GM03348 (cell line): Measurements from ENCODE around the gene OTOF.

Experiments used
- DNase-seq: peaks from one replicate; pipeline ENCODE4 v3.0.0; 2012; ENCODE audit warnings: low spot score

Gene OTOF

DNA sequence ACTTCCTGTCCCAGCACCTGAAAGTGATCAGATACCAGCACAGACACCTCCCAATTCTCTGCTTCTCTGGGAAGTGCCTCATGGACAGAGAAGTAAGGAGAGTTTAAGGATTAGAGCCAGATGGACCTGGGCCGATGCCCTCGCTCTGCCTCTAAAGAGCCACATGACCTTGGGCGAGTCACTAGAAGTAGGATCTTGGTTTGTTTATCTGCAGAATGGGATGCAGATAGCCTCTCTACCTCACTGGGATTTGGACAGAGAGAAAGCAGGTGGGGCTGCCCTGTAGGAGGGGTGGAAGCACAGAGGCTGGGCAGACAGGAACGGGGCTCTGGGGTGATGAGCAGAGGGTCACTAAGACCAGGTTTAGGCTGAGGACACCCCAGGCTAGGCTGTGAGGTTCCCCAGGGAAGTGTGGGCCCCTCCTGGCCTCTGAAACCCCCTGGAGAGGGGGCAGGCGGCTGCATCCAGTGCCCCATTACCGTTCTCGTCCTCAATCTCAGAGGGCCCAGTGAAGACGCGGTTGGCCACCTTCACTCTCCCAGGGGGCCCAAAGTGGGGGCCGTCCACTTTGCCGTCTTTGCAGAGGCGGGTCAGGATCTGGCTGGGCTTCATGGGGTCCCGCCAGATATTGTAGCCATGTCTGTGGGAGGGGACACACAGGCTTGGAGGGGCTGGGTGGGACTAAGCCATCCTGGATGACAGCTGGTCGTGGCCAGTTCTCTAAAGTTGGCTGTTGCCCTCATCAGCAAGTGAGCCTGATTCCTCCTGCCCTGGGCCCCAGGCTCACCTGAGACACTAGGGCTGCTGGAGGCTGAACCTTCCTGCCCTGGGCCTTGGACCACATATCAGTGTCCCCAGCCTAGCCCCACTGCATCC is 13.3 kb downstream of the OTOF start:
- DNase-seq, result no peak

DNA sequence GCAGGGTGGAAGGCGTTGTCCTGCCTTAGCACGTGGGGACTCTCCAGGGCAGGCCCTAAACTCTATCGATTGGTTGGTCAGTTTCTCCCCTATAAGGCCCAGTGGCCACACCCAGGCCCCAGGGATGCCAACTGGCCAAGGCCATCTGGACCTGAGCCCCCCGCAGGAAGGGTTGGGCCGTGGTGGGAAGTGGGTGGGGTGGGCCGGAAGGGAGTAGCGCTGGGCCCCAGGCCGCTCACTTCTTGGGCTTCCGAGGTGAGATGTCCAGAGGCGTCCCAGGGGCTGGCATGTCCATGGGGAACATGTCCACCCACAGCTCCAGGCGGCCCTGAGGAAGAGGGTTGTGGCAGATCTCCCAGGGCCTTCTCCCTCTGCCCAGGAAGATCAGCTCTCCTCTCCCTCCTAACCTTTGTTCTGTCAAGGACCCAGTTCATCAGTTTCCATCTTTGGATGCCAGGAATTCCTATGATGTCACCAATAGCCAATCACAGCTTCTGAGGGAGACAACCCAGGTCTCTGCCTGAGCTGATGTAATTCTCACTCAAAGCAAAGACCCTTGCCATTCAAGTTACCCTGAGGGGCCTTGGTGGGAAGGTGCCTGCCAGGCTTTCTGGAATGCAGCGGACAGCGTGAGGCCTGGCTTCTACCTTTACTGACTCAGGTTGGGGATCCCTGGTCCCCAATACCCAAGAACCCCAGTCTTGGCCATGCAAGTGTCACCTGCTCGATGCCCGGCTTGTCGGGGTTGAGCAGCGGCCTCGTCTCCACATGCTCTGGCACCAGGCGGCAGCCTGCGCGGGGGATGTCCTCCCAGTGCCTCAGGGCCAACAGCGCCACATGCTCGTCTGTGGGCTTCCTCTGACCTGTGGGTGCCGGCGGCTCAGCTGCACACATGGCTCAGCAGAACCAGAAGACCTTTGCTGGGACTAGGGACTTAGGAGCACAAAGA is 14.4 kb downstream of the OTOF start:
- no peak for DNase-seq

DNA sequence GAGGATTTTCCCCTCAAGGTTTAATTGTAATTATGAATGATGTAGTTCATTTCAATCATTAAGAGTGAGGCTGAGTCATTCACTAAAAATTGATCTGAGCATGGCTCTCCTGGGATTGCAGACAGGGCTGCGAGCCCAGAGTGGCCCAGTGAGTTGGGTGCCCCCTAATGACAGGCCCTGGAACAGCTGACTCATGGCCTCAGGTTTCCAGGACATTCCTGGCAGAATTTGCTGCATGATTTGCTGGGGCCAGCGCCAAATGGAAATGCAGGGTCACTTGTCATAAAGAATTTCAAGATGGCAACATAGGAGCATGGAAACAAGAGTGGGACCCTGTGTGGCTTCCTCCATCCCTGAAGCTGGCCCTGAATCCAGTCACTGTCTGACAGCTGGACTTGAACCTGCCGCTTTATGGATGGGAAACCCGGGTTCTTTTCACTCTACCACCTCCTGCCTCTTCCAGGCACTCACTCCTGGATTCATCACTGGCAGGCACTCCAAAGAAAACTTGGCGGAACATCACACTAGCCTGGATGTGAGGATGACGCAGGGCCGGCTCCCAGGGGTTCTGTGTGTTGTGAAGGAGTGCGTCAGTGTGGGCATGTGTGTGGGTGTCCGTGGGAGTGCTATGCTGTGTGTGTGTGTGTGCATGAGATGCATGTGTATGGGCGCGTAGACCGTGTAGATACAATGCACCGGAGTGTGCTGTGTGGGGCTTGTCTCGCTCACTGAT is 15.2 kb downstream of the OTOF start:
- peak; percentile 86 for DNase-seq

DNA sequence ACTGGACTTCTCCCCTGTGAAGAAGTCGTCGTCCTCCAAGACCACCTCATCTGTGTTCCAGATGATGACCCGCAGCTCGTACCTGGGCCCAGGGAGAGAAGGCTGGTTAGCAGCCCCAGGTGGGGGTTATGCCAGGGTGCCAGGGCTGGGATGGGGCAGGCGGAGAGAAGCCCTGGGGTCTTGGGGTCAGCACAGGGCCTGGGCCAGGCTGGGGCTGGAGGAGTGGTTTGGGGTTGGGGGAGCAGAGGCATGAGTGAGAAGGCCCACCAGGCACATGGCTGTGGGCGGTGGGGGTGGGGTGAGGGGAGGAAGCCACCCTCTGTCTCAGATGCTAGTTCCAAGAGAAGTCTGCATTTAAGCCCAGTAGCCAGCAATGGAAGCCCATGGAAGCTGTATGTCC is 15.8 kb downstream of the OTOF start:
- no peak for DNase-seq

DNA sequence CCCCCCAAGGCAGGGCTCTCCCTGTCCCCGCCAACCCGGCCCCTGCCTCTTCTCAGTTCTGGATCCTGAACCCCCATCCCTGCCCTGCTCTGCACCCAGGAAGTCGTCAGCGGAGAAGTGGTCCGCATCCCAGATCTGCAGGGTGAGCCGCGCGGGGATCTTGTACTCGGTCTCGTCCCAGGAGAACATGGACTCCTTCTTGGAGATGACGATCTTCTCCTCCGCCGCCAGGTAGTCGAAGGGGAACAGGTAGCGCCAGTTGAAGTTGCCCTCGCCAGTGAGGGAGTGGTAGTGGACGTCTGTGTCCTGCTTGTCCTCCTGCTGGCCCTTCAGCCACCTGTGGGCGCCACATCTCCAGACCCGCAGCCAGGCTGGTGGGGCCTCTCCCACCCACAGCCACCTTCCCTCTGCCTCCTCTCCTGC is 16.3 kb downstream of the OTOF start:
- no peak for DNase-seq

DNA sequence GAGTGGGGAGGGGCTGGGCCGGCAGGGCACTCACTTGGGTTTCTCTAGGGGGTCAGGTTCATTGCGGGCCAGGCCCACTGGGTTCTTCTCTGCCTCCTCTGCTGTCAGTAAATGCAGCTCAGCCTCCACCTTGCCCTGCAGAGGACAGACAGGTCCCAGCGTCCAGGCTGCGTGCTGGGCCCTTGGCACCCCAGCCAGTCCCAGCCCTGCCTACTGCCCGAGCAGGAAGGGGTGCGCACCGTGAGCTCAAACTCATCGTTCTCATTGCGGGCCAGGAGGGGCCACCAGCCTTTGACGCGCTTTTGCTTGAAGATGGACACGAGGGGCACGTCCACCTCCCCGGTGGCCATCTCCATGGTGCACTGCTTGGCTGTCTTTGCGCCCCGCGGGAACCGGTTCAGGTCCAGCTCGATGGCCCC is 17.3 kb downstream of the OTOF start:
- no peak for DNase-seq

DNA sequence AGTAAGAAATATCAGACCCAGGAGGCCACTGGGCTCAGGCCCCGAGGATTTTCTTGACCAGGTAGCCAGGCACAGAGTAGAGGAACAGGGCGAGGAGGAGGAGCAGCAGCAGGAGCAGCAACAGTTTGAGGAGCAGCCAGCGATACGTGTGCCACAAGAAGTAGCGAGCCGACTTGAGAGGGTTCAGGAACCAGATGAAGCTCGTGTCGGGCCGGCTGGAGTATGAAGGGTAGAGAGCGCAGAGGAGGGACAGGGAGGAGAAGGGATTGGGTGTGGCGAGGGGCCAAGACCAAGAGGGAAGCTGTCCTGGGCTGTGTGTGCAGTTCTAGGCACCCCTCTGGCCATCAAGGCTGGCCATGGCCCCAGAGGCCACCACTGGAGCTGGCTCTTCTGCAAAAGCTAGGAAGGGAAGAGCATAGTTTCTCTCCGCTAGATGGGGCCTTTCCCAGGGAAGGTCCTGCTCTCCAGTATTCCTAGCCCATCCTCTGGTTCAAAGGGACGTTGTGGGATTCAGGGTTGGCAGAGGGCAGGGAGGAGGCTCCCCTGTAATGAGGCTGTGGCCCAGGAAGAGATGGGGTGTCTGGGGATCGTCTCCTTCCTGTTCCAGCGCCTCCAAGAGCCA is 17.8 kb downstream of the OTOF start:
- no peak for DNase-seq

DNA sequence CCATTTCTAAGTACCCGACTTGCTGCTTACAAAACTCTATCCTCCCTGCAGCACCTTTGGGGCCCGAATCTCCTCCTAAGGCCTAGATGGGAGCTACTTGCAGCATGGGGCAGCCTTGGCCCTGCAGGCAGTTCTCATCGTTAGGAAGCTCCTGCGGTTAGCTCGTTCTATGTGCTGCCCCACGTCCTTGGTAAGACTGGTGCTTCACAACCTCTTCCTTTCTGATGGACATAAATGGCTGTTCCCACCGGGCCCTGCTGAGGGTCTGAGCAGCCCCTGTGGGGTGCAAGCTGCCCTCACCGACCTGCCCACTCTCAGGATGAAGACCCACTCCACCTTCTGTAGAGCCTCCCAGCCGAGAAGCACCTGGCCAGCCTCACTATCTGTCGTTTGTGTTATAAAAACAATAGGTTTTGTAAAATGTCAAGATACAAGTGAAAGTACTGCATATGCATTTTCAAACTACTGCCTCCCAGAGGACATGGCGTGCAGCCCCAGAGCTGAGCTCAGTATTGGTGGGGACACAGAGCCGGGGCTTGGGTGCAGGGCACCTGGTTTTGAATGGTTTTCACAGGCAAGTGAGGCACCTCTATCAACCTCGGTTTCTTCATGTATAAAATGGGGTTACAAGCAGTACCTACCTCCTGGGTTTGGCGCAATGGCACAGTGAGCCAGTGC is 19.4 kb downstream of the OTOF start:
- DNase-seq, result no peak

DNA sequence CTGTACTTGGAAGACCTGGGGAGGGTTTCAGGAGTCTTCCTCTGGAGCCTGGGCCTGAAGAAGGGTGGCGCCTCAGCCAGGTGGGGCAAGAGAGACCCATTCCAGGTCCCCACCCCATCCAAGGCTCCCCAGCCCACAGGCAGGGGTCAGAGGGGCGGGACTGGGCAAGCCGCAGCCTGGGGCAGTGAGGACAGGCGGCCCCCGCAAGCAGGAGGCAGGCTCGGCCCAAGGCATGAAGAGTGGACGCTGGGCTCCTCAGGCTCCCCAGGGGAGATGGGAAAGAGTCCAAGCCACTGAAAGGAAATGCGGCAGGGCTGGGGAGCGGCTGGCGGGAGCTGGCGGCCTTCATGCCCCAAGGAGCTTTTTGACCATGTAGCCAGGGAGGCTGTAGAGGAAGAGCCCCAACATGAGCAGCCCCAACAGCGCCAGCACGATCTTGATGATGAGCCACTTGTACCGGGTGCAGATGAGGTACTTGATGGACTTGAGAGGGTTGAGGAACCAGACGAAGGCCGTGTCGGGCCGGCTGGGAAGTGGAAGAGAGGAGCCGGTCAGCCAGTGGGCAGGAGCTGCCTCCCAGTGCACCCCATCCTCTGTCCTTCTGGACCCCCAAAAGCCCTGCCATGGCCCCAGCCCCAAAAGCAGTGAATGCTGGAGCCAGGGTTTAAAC is 20.1 kb downstream of the OTOF start:
- DNase-seq, result no peak

DNA sequence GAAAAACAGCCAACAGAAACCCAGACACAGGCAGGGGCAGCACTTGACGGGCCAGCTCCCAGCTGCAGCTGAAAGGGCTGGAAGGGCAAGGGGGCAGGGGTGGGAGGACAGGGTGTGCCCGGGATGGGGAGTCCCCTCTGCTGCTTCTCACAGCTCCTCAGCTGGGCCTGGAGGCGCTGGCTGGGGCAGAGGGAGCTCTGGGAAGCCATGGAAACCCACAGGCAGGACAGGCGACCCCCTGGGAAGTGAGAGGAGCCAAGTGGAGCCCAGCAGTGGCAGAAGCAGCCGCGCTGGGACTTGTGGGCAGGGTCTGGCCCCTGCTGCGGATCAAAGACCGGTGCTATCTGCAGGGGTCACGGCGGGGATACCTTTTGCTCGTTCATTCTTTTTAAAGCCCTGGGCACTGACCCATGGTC is 20.7 kb downstream of the OTOF start:
- DNase-seq, result no peak

DNA sequence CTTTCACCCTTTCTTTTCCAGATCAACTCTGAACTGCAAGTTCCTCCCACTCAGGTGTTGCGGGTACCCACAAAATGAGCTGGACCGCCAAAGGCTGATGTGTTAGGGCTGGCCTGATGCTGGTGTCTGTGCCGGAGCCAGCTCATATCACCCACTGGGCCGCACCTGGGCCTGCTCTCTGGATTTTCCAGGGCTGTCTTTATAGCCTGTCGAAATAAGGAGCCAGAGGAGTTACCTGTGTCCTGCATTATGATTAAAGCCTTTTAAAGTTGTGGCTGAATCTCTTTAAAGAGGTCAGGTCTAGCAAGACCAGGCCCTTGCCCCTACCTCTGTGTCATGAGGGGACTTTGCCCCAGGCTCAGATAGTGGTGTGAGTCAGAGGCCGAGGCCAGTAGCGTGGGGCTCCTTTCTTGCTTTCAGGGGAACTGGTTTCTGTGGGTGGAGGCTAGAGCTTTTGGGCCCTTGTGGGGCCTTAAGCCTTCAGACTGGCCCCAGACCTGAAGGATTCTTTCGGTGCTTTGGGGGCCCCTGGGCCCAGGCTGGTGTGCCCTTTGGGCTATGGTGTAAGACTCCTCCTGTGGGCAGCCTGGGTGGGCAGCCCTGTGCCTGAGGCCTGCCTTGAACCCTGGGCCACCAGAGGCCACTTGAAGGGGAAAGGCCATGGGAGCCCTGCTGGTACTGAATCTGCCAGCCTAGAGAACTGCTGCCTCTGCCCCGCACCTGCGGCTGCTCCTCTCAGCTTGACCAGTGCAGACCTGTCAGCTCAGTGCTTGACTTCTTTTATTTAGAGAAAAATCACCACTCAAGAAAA is 21.3 kb downstream of the OTOF start:
- DNase-seq, result no peak

DNA sequence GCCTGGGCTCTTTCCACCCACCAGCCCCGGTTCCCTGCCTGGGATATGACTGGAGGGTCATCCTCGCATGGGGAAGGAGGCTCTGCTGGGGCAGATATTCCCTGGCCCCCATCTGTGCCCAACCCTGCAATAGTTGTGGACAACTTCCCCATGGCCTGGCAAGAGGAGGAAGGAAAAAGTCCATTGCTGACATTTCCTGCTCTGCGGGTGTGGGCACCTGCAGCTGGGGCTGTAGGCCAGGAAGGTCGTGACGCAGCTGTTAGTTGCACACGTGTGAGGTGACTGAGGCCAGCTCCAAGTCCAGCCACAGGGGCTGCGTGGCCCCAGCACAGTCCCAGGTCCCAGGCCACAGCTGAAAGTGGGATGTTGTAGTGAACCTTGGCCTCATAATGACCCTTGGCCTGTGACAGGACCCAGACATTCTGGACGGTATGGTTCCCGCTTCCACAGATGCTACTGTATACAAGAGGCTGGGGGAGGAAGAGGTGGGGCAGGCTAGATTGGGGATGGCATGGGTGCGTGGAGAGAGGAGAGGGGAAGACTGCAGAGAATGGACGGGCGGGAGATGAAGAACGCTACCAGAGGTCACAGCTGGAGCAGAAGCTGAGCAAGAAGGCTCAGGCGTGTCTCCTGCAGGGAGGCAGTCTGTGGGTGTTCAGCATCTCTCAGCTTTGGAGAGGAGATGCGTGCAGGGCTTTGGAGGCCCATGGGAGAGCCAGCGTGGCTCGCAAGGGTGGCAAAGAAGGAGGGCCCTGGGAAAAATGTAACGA is 22.1 kb downstream of the OTOF start:
- DNase-seq, result no peak

DNA sequence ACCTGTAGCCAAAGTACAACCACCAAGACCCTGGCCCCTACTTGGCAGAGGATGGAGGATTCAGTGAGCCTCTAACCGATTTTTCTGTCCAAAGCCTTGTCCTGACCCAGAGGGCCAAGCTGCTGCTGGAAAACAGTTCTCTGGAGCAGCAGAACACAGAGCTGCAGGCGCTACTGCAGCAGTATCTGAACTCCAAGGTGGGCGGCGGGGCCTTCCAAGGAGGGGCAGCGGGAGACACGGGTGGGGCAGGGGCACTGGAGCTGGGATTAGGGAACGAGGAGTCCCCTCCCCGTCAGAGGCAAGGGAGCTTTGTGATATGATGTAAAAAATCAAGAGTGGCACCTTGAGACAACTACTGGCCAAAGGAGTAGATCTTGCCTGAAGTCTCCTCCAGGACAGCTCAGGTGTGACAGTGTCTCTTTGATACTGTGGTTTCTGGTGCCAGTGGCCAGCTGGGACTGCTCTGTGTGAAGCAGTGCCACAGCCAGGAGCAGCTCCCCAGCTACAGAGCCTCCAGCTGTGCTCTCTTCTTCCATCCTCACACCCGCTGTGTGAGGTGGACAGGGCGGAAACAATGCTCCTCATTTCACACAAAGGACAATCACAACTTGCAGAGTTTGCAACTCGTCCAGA is 22.8 kb downstream of the OTOF start:
- no peak for DNase-seq

DNA sequence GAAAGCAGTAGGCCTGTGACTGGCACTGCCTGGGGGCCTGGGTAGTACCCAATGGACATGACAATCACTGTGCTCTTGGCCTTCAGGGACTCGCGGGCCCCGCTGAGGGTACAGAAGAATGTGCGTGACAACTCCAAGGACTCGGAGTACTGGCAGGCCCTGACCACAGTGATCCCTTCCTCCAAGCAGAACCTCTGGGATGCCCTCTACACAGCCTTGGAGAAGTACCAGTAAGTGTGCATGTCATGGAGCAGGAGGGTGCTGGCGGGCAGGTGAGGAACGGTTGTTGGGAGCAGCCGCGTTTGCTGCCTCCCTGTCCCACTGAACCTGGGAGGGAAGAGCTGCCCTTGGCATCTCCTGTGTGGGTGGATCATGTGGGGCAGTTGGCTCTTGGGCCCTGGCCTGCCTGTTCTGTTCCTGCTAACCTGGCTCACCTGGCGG is 23.3 kb downstream of the OTOF start:
- no peak for DNase-seq

DNA sequence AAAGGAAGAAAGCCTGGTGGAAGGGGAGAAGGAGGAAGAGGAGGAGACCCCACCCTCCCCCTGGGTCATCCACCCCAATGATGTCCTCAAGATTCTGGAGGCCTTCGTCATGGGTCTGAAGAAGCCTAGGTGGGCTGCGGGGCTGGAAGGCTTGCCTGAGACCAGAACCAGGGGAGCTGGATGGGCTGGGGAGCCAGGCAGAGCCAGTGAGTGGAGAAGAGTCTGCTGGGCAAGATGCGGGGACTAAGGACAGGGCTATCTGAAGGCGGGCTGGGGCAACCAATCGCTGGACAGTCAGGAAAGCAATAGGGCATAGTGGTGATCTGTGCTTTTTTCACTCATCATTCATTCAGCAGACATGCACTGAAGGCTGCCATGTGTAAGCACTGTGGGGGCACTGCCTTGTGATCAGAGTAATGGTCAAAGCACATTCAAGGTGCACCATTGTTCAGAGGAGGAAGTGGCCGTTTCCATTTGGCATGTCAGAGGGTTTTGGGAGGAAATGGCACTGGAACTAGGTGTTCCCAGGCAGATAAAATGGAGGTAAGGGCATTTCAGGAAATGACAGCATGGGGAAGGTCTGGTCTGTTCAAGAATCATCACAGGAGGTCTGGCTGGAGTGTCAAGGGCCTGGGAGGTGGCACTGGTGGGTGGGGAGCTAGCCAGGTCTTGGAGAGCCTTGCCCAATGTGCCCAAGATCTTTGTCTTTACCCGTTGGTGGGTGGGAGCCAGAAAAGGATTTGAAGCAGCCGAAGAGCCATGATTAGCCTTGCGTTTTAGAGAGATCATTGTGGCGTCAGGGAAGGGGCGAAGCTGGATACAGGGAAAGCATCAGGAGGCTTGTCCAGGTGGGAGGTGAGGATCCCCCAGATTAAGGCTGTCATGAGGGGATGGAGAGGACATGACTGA is 24.2 kb downstream of the OTOF start:
- peak; percentile 1 for DNase-seq

DNA sequence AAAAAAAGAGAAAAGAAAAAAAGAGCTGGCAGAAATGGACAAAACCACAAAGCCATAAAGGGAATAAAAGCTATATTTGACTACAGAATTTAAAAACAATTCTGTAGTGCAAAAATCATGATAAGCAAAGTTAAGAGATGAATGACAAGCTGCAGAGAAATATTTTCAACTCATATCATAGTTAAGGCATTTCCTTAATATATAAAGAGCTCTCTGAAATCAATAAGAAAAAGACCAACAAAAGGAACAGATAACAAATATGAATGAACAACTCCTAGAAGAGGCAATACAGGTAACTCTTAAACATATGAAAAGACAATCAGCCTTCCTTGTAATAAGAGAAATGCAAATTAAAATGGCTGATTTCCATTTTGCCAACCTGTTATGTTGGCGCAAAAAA is 26.2 kb downstream of the OTOF start:
- DNase-seq, result no peak

DNA sequence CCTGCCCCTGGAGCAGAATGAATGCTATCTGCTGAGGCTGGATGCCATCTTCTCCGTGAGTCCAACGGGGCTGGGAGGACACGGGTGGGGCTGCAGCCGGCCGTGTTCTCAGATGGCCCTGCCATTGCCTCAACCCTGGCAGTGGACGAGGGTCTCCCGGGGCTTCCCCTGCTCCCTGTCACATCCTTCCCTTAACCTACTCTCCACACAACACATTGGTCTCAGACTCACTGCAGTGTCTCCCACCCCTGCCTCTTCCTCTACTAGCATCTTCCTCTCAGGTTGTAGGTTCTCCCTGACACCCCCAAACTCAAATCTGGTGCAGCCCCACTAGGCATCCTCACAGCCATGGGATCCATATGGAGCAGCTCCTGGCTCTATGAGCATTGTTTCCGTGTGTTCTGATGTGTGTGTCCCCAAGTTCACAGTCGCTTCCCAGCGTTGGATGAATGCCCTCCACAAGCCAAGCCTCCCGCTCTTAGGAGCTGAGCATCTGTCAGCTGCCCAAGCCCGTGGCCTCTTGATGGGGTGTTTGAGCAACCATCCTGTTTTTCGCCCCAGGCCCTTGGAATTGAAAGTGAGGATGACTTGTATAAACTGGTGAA is 27.8 kb downstream of the OTOF start:
- no peak for DNase-seq
